GM12892 (cell line): ENCODE results near the gene NOS3.
A peak's percentile ranks its signal among the peaks of the same experiment; 100 is the strongest.
"Not testable (repeated sequence)": the region's sequence is repeated elsewhere in the genome, so short reads cannot be mapped to it uniquely, and the experiment has no call there.

Experiments used
- DNase-seq: peaks from one replicate; pipeline ENCODE4 v3.0.0; 2011; ENCODE audit not compliant: insufficient read length
- FAIRE-seq: peaks from 2 replicates; lab custom pipeline; 2011; peaks lifted over from hg19 to GRCh38; lab: Jason Lieb, UNC
- POLR2A ChIP-seq: IDR thresholded peaks from 2 replicates; pipeline ENCODE4 v1.6.1; 2011; ENCODE audit warnings: low read depth, low read length, control low read depth
- POLR2AphosphoS5 ChIP-seq: IDR thresholded peaks from 2 replicates; pipeline ENCODE4 v1.6.1; 2011; ENCODE audit warnings: low read depth, low read length, control low read depth
- TAF1 ChIP-seq: IDR thresholded peaks from 2 replicates; pipeline ENCODE4 v1.6.1; 2011; ENCODE audit warnings: low read depth, mild to moderate bottlenecking, control low read depth, low read length, borderline replicate concordance

Gene NOS3

DNA sequence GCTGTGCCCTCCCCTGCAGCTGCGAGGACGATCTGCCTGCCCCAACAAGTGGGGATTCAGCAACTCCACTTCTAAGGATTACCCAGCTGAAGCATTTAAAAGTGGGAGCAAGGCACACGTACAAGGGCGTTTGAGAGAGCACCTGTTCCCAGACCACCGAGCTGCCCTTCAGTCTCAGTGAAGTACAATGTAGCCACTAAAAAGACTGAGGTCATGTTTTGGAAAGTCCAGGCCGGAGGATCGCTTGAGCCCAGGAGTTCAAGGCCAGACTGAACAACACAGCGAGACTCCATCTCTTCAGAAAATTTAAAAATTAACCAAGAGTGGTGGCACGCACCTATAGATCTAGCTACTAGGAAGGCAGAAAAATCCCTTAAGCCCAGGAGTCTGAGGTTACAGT is 14.7 kb downstream of the NOS3 start:
- FAIRE-seq (no peak), DNase-seq (no peak)

DNA sequence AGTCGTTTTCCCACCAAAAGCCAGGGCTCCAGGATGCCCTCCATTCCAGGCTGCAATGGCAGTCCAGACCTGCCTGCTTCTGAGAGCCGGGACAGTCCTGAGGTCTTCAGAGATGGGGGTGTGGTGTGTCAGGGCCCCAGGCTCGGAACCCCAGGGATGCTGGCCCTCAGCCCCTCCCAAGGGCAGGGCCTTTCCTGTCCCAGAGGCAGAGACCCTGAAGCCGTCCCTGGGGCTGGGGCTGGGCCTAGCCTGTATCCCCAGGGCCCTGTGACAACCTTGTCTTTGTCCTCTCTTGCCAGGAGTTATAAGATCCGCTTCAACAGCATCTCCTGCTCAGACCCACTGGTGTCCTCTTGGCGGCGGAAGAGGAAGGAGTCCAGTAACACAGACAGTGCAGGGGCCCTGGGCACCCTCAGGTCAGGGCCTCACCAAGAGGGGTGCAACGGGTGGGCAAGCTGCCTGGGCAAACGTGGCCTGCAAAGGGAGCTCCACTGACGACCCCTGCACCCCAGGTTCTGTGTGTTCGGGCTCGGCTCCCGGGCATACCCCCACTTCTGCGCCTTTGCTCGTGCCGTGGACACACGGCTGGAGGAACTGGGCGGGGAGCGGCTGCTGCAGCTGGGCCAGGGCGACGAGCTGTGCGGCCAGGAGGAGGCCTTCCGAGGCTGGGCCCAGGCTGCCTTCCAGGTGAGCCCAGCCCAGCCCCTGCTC is 15.9 kb downstream of the NOS3 start:
- TF ChIP-seq TAF1 (no peak), POLR2A (no peak), POLR2AphosphoS5 (no peak)
- FAIRE-seq (no peak), DNase-seq (no peak)

More for the DNA sequence above, 14.7 kb downstream of the NOS3 start:
- no peak for TF ChIP-seq POLR2AphosphoS5
- no peak for TF ChIP-seq TAF1
- no peak for TF ChIP-seq POLR2A

DNA sequence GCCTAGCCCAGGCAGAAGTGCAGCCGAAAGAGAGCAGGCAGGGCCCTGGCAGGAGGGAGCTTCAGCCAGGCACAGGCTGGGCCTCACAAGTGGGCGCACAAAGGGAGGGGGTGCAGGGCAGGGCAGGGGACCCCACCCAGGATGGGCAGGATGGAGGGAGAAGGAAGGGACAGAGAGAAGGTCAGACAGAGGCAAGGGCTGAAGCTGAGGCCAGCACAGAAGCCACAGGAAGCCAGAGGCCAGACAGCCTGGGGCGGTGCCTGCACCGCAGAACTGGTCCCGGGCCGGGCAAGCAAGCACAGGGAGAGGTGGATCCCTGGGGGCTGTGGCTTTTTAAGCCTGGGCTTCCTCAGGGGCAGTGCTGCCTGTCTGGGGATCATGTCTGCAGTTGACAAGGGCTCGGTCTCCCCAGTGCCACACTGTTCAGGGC is 16.7 kb downstream of the NOS3 start:
- FAIRE-seq (no peak), DNase-seq (no peak)
- TF ChIP-seq TAF1 (no peak), POLR2A (no peak), POLR2AphosphoS5 (no peak)

DNA sequence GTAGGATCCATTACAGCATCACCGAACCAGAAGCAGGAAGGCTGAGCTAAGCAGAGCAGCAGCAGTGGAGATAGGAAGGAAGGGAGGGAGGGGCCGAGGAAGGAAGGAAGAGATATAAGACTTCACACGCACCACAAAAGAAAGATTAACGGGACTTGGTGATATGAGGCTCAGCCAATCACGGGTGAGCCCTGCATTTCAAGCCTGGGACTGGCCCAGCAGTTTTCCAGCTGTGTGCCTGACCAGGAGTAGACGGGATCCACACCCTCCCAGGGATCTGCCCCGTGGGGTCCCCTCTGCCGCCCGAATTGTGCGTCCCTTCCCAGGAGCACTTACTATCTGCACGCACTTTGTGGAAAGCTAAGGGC is 17.3 kb downstream of the NOS3 start:
- no peak for FAIRE-seq

DNA sequence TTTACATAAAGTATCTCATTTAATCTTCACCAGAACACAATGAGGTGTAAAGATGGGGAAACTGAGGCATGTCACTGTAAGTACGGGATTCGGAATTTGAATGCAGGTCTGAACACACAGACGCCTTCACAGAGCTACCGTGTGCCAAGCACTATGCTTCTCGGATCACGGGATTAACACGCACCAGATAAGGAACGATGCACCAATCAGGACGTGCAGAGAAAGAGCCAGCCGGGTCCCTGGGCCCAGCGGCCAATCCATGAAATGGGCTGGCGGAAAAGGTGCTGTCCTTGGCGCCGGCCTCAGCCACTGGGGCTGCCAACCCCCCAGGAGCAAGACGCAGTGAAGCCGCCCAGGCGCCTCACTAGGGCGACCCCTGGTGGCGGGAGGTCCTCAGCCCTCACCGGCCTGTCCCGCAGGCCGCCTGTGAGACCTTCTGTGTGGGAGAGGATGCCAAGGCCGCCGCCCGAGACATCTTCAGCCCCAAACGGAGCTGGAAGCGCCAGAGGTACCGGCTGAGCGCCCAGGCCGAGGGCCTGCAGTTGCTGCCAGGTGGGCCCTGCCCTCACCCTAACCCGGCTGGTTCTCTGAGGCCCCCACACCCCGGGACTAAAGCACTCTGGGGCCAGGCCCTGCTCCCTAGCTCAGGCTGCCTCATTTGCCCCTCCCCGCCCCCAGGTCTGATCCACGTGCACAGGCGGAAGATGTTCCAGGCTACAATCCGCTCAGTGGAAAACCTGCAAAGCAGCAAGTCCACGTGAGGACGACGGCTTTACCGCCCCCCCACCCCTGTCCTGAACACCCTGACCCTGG is 17.9 kb downstream of the NOS3 start:
- DNase-seq: peak; percentile 88
- no peak for TF ChIP-seq TAF1
- TF ChIP-seq POLR2A: no peak
- TF ChIP-seq POLR2AphosphoS5: no peak
- FAIRE-seq: no peak

More for the DNA sequence above, 17.3 kb downstream of the NOS3 start:
- no peak for TF ChIP-seq POLR2A
- TF ChIP-seq TAF1: no peak
- no peak for TF ChIP-seq POLR2AphosphoS5
- no peak for DNase-seq

DNA sequence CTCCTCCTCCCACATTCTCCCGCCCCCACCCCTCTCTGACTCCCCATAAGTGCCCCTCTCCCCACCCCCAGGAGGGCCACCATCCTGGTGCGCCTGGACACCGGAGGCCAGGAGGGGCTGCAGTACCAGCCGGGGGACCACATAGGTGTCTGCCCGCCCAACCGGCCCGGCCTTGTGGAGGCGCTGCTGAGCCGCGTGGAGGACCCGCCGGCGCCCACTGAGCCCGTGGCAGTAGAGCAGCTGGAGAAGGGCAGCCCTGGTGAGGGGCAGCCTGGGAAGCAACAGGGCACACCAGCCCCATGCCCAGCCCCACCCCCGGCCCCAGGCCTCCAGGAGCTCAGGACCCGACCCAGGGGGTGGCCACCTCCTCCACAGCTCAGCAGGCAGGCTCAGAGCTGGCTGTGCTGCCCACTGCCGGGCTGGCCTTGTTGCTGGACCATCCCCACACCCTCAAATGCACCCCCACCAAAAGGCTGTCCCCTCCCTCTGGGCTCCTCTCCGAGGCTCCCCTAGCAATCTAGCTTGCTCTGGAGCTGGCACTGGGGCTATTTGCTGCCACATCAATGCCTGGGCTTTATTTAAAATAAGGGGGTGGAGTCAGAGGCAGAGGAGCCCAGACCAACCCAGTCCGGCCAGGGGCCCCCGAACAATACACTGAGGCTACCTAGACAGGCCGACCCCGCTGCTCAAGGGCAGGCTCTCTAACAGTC is 18.7 kb downstream of the NOS3 start:
- TF ChIP-seq POLR2A (no peak), POLR2AphosphoS5 (no peak), TAF1 (no peak)
- no peak for DNase-seq
- no peak for FAIRE-seq

DNA sequence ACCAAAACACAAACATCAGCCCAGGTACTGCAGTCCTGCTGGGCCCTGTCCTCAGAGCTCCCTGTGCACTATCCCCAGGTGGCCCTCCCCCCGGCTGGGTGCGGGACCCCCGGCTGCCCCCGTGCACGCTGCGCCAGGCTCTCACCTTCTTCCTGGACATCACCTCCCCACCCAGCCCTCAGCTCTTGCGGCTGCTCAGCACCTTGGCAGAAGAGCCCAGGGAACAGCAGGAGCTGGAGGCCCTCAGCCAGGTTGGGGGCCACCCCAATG is 19.2 kb downstream of the NOS3 start:
- DNase-seq (no peak), FAIRE-seq (no peak)
- TF ChIP-seq TAF1: no peak
- no peak for TF ChIP-seq POLR2AphosphoS5
- no peak for TF ChIP-seq POLR2A

DNA sequence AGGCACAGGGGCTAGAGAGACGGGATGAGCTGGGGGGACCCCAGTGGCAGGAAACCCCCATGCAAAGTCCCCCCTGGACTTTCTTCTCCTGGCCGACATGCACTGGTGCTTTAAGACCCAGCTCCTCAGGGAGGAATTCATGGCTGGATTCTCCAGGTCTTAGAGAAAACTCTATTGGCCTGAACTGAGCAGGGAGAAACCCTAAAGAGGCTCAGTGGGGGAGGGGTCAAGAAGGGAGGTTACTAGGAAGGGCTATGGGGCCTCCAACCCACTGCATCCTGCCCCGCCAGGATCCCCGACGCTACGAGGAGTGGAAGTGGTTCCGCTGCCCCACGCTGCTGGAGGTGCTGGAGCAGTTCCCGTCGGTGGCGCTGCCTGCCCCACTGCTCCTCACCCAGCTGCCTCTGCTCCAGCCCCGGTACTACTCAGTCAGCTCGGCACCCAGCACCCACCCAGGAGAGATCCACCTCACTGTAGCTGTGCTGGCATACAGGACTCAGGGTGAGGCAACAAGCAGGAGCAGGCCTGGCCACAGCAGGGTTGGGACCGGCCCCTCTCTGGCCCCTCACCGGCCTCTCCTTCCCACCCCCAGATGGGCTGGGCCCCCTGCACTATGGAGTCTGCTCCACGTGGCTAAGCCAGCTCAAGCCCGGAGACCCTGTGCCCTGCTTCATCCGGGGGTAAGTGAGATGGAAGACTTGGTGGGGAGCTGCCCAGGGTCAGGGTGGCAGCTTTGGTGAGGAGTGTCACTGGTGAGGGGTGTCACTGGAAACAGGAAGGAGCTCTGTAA is 19.7 kb downstream of the NOS3 start:
- TF ChIP-seq TAF1 (no peak), POLR2AphosphoS5 (no peak), POLR2A (no peak)
- DNase-seq (no peak), FAIRE-seq (no peak)

DNA sequence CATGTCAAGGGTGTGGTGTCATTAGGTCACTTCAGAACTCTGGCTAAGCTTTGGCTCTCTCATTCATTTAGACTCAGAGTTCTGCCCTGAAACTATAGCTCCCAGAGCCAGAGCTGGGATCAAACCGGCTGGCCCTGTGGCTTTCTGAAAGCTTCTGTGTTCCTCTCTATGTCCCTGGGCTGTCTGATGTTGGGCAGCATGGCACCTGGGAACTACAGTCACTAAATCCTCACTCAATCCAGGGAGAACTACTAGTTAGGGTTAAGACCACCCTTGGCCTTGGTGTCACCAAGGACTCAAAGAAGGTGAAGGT is 20.2 kb downstream of the NOS3 start:
- DNase-seq (no peak), FAIRE-seq (no peak)
- no peak for TF ChIP-seq POLR2A
- TF ChIP-seq POLR2AphosphoS5: no peak
- TF ChIP-seq TAF1: no peak

DNA sequence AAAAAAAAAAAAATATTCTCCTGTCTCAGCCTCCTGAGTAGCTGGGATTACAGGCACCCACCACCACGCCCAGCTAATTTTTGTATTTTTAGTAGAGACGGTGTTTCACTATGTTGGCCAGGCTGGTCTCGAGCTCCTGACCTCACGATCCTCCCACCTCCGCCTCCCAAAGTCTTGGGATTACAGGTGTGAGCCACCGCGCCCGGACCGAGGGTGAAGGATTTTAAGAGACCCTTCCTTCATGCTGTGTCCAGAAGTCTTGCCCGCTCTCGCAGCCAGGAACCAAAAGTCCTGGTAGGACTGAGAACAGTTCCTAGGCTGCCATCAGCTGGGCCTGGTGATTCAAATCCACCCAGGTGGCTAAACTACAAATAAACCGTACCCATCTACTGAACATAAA is 20.8 kb downstream of the NOS3 start:
- not testable (repeated sequence) for FAIRE-seq

DNA sequence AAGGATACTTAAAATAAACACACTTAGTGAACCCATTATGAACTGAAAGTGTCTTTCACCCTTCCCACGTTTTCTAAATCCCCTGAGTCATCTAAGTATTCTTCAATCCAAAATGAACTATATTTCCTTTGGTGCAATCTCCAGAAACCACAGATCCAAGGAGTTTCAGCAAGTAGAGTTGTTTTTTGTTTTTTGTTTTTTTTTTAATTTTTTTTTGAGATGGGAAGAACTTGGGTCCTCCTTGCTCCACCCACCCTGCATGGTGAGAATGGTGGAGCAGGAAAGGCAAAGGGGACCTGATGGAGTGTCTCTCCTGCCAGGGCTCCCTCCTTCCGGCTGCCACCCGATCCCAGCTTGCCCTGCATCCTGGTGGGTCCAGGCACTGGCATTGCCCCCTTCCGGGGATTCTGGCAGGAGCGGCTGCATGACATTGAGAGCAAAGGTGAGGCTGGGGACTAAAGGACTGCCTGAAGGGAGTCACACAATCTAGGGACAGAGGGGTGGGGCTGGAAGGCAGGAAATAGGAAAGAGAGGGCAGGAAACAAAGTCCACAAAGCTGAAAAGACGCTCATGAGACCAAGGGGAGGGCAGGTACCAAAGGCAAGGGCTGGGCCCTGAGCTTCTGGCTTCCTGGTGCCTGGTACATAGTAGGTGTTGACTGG is 21.3 kb downstream of the NOS3 start:
- FAIRE-seq (no peak), DNase-seq (no peak)
- no peak for TF ChIP-seq POLR2A
- no peak for TF ChIP-seq POLR2AphosphoS5
- TF ChIP-seq TAF1: no peak

More for the DNA sequence above, 20.8 kb downstream of the NOS3 start:
- not testable (repeated sequence) for DNase-seq
